ENCODE data around the gene HCFC1R1. TPM values are rescaled to one million over a fixed set of nuclear protein-coding genes. Genes with fewer than 3 reads are reported as not detected.

Gene HCFC1R1
- total RNA-seq, 1 experiment from 2014 or later: 60.0 TPM

DNA sequence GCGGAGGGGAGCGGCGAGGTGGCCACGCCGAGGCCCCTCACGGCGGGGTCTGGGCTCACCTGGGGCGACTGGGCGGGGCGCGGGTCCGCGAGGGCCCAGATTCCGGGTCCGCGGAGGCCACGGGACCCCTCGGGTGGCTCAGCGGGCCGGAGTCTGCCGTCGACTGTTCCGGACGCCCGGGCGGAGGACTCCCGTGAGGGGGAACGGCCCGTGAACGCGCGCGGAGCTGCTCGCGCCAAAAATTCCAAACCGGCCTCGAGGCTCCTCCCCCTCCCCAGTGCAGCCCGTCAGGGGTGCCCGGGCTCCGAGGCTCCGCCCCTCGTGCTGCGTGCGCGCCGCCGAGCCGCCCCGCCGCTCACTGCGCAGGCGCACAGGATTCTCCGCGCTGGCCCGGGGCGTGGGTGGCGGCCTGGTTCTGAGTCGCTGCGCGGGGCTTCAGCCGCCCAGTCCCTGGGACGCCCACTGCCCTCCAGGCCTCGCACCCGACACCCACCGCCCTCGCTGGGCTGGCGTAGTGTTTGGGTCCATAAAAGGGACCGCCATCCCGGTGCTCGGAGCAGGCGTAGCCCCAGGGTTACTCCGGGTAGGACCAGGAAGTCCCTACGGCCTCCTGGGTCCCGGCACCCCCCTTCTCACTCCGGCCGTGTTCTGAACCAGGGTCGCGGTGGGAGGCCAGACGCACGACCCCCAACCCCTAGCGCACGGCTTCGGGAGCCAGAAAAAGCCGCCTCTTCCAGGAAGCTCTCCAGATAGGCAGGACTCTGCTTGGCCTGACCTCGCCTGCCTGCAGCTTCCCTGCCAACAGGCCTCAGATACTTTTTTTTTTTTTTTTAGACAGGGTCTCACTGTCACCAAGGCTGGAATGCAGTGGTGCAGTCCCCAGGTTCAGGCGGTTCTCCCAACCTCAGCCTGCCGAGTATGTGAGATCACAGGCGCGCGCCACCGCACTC lies 43.2 kb downstream of the HCFC1R1 start, which contains the start of gene PKMYT1 (continued):
- TF ChIP-seq, protein P1, sequence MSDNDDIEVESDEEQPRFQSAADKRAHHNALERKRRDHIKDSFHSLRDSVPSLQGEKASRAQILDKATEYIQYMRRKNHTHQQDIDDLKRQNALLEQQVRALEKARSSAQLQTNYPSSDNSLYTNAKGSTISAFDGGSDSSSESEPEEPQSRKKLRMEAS (IDR thresholded peaks at IDR 0.05): peak; percentile 53; the same call in 1 of the 2 replicates

DNA sequence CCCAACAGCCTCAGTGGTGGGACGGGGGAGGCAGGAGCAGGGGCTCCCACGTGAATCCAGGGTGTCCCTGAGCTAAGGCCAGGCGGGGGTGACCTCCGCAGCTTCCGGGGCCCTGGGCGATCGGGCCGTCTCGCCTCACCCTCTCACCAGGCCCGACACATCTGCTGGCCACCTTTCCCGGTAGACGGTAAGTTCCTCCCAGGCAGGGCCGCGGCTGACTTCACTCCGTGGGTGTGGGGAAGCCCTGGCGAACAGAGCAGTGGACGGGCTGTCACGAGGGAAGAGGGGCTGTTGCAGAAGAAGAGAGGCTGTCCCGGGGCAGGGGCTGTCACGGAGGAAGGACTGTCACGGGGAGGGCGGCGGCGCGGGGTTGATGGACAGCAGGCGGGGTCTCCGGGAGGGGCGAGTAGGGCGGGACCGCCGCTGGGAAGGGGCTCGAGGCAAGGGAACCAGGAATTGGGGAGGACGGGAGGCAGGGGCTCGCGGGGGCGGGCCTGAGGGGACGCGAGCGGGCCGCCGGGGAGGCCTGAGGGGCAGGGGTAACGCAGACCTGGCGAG lies 44.0 kb downstream of the HCFC1R1 start:
- H3K9me3 ChIP-seq (ENCODE audit: control insufficient read depth in 1 of 2, insufficient read depth in 1 of 2, low read depth in 1 of 2, low read length in 2 of 2): no peaks in the 10 kb centered on the region
- peaks cover 51% of the 10 kb centered on the region for H3K79me2 ChIP-seq (ENCODE audit: insufficient read depth, low read length)
- peak; percentile 39 for ATAC-seq
- peak overlapping the region; percentile 99 for H3K9ac ChIP-seq (ENCODE audit: low read length)
- peaks cover 0 to 32% of the 10 kb centered on the region in 2 experiments; a peak in 2 of 4 replicates for H3K36me3 ChIP-seq (ENCODE audit: control insufficient read depth in 1 of 2, insufficient read depth in 2 of 2, low read length in 2 of 2)
- H3K4me1 ChIP-seq (ENCODE audit: control insufficient read depth in 1 of 2, insufficient read depth in 2 of 2, low read length in 2 of 2): peaks cover 24 to 44% of the 10 kb centered on the region in 2 experiments
- intact Hi-C loops (cut with micrococcal nuclease): loop anchor here (5.0 kb wide), 1 partner anchor 43 kb away; the partner anchor contains the start of genes HCFC1R1, THOC6 and TNFRSF12A
- H3K4me3 ChIP-seq (replicated peaks in 1 of 2; ENCODE audit: low read depth in 1 of 2, low read length in 2 of 2): peak overlapping the region; percentile 89 to 99
- no peaks in the 10 kb centered on the region for H3K27me3 ChIP-seq (ENCODE audit: insufficient read depth, low read length)
- H2AFZ ChIP-seq (ENCODE audit: low read depth, low read length, poor library complexity, severe bottlenecking): no peak overlapping the region
- POLR2A ChIA-PET: interaction anchor here (0.9 to 2.8 kb wide), 3 partner anchors 10 to 41 kb away, joined by 3 to 11 read pairs (median 10); partner anchors contain the start of genes KREMEN2 and TNFRSF12A
- BruUV-seq (replicated peaks): TSS peak; percentile 58
- peak overlapping the region; percentile 93 for H3K27ac ChIP-seq (ENCODE audit: low read depth, low read length)
- DNase-seq (ENCODE audit: low read depth, low spot score): no peak
- no peaks in the 10 kb centered on the region; the same call in 1 of the 2 replicates for H4K20me1 ChIP-seq (ENCODE audit: insufficient read depth)
- peak overlapping the region; percentile 86 for H3K4me2 ChIP-seq (ENCODE audit: low read length)
- RAD21 ChIA-PET (ENCODE audit: low non-redundant PET in 1 of 2, low total read pairs in 2 of 2, uncharacterized antibody in 2 of 2, unreplicated experiment in 2 of 2): no interaction called here
- CTCF ChIA-PET: no interaction called here
- H3K9me2 ChIP-seq (ENCODE audit: insufficient read depth): no peaks in the 10 kb centered on the region
- TF ChIP-seq SP1 (IDR thresholded peaks at IDR 0.05; ENCODE audit: low read depth) (no peak), ZNF274 (IDR thresholded peaks at IDR 0.05; ENCODE audit: low read depth, low read length) (no peak), SIN3A (IDR thresholded peaks at IDR 0.05; ENCODE audit: low read depth) (no peak; the same call in 1 of the 2 replicates), JUND (IDR thresholded peaks at IDR 0.05) (no peak), TCF7L2 (IDR thresholded peaks at IDR 0.05; ENCODE audit: borderline replicate concordance, extremely low read depth, insufficient read depth, insufficient read length) (no peak), RAD21 (IDR thresholded peaks at IDR 0.05; ENCODE audit: low read depth) (no peak), FOSL1 (IDR thresholded peaks at IDR 0.05; ENCODE audit: low read depth) (no peak), CBX3 (IDR thresholded peaks at IDR 0.05; ENCODE audit: low read depth) (no peak), EZH2 (IDR thresholded peaks at IDR 0.05) (no peak)
- TF ChIP-seq, protein P2, sequence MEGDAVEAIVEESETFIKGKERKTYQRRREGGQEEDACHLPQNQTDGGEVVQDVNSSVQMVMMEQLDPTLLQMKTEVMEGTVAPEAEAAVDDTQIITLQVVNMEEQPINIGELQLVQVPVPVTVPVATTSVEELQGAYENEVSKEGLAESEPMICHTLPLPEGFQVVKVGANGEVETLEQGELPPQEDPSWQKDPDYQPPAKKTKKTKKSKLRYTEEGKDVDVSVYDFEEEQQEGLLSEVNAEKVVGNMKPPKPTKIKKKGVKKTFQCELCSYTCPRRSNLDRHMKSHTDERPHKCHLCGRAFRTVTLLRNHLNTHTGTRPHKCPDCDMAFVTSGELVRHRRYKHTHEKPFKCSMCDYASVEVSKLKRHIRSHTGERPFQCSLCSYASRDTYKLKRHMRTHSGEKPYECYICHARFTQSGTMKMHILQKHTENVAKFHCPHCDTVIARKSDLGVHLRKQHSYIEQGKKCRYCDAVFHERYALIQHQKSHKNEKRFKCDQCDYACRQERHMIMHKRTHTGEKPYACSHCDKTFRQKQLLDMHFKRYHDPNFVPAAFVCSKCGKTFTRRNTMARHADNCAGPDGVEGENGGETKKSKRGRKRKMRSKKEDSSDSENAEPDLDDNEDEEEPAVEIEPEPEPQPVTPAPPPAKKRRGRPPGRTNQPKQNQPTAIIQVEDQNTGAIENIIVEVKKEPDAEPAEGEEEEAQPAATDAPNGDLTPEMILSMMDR (IDR thresholded peaks at IDR 0.05 in 2 of 3, conservative IDR thresholded peaks at IDR 0.05 in 1 of 3; ENCODE audit: borderline replicate concordance in 1 of 3, insufficient read depth in 1 of 3, low read depth in 2 of 3, low read length in 2 of 3): no peak
- TF ChIP-seq, protein P3, sequence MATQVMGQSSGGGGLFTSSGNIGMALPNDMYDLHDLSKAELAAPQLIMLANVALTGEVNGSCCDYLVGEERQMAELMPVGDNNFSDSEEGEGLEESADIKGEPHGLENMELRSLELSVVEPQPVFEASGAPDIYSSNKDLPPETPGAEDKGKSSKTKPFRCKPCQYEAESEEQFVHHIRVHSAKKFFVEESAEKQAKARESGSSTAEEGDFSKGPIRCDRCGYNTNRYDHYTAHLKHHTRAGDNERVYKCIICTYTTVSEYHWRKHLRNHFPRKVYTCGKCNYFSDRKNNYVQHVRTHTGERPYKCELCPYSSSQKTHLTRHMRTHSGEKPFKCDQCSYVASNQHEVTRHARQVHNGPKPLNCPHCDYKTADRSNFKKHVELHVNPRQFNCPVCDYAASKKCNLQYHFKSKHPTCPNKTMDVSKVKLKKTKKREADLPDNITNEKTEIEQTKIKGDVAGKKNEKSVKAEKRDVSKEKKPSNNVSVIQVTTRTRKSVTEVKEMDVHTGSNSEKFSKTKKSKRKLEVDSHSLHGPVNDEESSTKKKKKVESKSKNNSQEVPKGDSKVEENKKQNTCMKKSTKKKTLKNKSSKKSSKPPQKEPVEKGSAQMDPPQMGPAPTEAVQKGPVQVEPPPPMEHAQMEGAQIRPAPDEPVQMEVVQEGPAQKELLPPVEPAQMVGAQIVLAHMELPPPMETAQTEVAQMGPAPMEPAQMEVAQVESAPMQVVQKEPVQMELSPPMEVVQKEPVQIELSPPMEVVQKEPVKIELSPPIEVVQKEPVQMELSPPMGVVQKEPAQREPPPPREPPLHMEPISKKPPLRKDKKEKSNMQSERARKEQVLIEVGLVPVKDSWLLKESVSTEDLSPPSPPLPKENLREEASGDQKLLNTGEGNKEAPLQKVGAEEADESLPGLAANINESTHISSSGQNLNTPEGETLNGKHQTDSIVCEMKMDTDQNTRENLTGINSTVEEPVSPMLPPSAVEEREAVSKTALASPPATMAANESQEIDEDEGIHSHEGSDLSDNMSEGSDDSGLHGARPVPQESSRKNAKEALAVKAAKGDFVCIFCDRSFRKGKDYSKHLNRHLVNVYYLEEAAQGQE (IDR thresholded peaks at IDR 0.05; ENCODE audit: low read depth): no peak
- TF ChIP-seq, protein P1 (IDR thresholded peaks at IDR 0.05): no peak
- TF ChIP-seq, protein P4, sequence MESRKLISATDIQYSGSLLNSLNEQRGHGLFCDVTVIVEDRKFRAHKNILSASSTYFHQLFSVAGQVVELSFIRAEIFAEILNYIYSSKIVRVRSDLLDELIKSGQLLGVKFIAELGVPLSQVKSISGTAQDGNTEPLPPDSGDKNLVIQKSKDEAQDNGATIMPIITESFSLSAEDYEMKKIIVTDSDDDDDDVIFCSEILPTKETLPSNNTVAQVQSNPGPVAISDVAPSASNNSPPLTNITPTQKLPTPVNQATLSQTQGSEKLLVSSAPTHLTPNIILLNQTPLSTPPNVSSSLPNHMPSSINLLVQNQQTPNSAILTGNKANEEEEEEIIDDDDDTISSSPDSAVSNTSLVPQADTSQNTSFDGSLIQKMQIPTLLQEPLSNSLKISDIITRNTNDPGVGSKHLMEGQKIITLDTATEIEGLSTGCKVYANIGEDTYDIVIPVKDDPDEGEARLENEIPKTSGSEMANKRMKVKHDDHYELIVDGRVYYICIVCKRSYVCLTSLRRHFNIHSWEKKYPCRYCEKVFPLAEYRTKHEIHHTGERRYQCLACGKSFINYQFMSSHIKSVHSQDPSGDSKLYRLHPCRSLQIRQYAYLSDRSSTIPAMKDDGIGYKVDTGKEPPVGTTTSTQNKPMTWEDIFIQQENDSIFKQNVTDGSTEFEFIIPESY (IDR thresholded peaks at IDR 0.05; ENCODE audit: extremely low read depth, insufficient replicate concordance, low read length): no peak

Data from HCT116 (cell line).